Erythroblast (primary cell): Measurements from ENCODE around the gene LBH.

Experiments
- DNase-seq, 2 experiments: peaks; one replicate each; lab custom pipeline; 2025; lab: John Stamatoyannopoulos, UW
- GATA1 ChIP-seq: IDR thresholded peaks from 2 replicates; pipeline ENCODE4 v1.6.1; 2011; ENCODE audit warnings: low read depth, mild to moderate bottlenecking, control low read depth, low read length, moderate library complexity
- POLR2A ChIP-seq: IDR thresholded peaks from 2 replicates; pipeline ENCODE4 v1.6.1; 2011; ENCODE audit warnings: mild to moderate bottlenecking, low read length

The LBH gene

GRCh38 chr2:30275256-30275655, 43.9 kb downstream of the LBH start:
- DNase-seq = no peak
- TF ChIP-seq POLR2A (no peak), GATA1 (no peak)

GRCh38 chr2:30276455-30276911, 45.1 kb downstream of the LBH start:
- no peak for TF ChIP-seq POLR2A
- no peak for TF ChIP-seq GATA1
- DNase-seq = no peak

GRCh38 chr2:30277582-30277981, 46.2 kb downstream of the LBH start:
- TF ChIP-seq POLR2A (no peak), GATA1 (no peak)
- DNase-seq = no peak

- no peak for DNase-seq
- no peak for TF ChIP-seq POLR2A
- no peak for TF ChIP-seq GATA1
Observed at GRCh38 chr2:30278419-30278818, 47.1 kb downstream of the LBH start.

GRCh38 chr2:30280596-30281434, 49.5 kb downstream of the LBH start:
- no peak for TF ChIP-seq GATA1
- TF ChIP-seq POLR2A = no peak
- DNase-seq = no peak

- no peak for DNase-seq
- no peak for TF ChIP-seq POLR2A
- no peak for TF ChIP-seq GATA1
Observed at GRCh38 chr2:30282081-30282480, 50.7 kb downstream of the LBH start.

- DNase-seq = no peak
- TF ChIP-seq GATA1 (no peak), POLR2A (no peak)
Observed at GRCh38 chr2:30282721-30283120, 51.4 kb downstream of the LBH start.

GRCh38 chr2:30283931-30284565, 52.7 kb downstream of the LBH start:
- peak in 1 of 2 experiments; percentile 57 for DNase-seq
- no peak for TF ChIP-seq POLR2A

GRCh38 chr2:30285758-30286157, 54.4 kb downstream of the LBH start:
- DNase-seq = no peak
- TF ChIP-seq POLR2A (no peak), GATA1 (no peak)

- TF ChIP-seq GATA1 (no peak), POLR2A (no peak)
- DNase-seq = no peak
Observed at GRCh38 chr2:30287190-30287840, 56.0 kb downstream of the LBH start.

GRCh38 chr2:30287857-30288513, 56.7 kb downstream of the LBH start:
- no peak for TF ChIP-seq POLR2A
- no peak for TF ChIP-seq GATA1
- no peak for DNase-seq

- TF ChIP-seq POLR2A = no peak
- TF ChIP-seq GATA1 = no peak
- no peak for DNase-seq
Observed at GRCh38 chr2:30288561-30288960, 57.2 kb downstream of the LBH start.

- no peak for TF ChIP-seq GATA1
- TF ChIP-seq POLR2A = no peak
- DNase-seq = peak; percentile 55 to 73
Observed at GRCh38 chr2:30293303-30293921, 62.1 kb downstream of the LBH start.

- TF ChIP-seq POLR2A (no peak), GATA1 (no peak)
- DNase-seq = no peak
Observed at GRCh38 chr2:30294133-30294532, 62.8 kb downstream of the LBH start.
